IMR-90 (cell line): ENCODE results near the gene MUCL3.

ENCODE experiments used
- BHLHE40 ChIP-seq: fragments of 150-350 bp; IDR thresholded peaks from 2 replicates; pipeline ENCODE4 v1.6.1; 2016; ENCODE audit warnings: mild to moderate bottlenecking, low read depth, low read length
- CTCF ChIP-seq: conservative IDR thresholded peaks from 2 replicates; pipeline ENCODE4 v1.5.1; 2012; ENCODE audit warnings: mild to moderate bottlenecking, low read depth, low read length, improper control_type of control experiment
- ELK1 ChIP-seq: fragments of 150-350 bp; IDR thresholded peaks from 2 replicates; pipeline ENCODE4 v1.6.1; 2016; ENCODE audit warnings: low read depth, mild to moderate bottlenecking, low read length, moderate library complexity, borderline replicate concordance
- MAFK ChIP-seq: IDR thresholded peaks from 2 replicates; pipeline ENCODE4 v1.6.1; 2012; ENCODE audit warnings: low read depth, low read length, improper control_type of control experiment
- MXI1 ChIP-seq: IDR thresholded peaks from 2 replicates; pipeline ENCODE4 v1.6.1; 2012; ENCODE audit warnings: low read depth, mild to moderate bottlenecking, low read length, moderate library complexity, borderline replicate concordance
- NFE2L2 ChIP-seq: fragments of 150-350 bp; IDR thresholded peaks from 2 replicates; pipeline ENCODE4 v1.6.1; 2016; ENCODE audit warnings: low read depth, mild to moderate bottlenecking, low read length
- POLR2A ChIP-seq: IDR thresholded peaks from 2 replicates; pipeline ENCODE4 v1.6.1; 2012; ENCODE audit warnings: mild to moderate bottlenecking, low read depth, low read length
- RAD21 ChIP-seq: IDR thresholded peaks from 2 replicates; pipeline ENCODE4 v1.6.1; 2012; ENCODE audit warnings: low read length, improper control_type of control experiment
- RFX5 ChIP-seq: IDR thresholded peaks from 2 replicates; pipeline ENCODE4 v1.8.0; 2012; ENCODE audit warnings: low read depth, mild to moderate bottlenecking, low read length, moderate library complexity
- SMC3 ChIP-seq: fragments of 150-350 bp; IDR thresholded peaks from 2 replicates; pipeline ENCODE4 v1.6.1; 2016; ENCODE audit warnings: low read depth, mild to moderate bottlenecking, antibody characterized with exemption, low read length, moderate library complexity
- USF2 ChIP-seq: fragments of 150-350 bp; IDR thresholded peaks from 2 replicates; pipeline ENCODE4 v1.6.1; 2017; ENCODE audit warnings: mild to moderate bottlenecking, antibody characterized with exemption, low read length, low read depth

- TF ChIP-seq CTCF, result no peak
- TF ChIP-seq RAD21, result no peak
- TF ChIP-seq ELK1, result no peak
- no peak for TF ChIP-seq SMC3
- no peak for TF ChIP-seq MXI1
- TF ChIP-seq USF2, result no peak
- TF ChIP-seq POLR2A, result no peak
- TF ChIP-seq BHLHE40, result no peak
- no peak for TF ChIP-seq MAFK
- no peak for TF ChIP-seq NFE2L2
- no peak for TF ChIP-seq RFX5
Measured at GRCh38 chr6:30966154-30966553, 25.4 kb downstream of the MUCL3 start.
